ENCODE results near the gene PLEKHF1. TPM values are rescaled to one million over a fixed set of nuclear protein-coding genes. Genes with fewer than 3 reads are reported as not detected.

Gene PLEKHF1
- total RNA-seq, 1 experiment from 2014 or later, result 5.5 TPM

GRCh38 chr19:29644210-29644609 is 21.1 kb upstream of the PLEKHF1 start:
- H2AFZ ChIP-seq (ENCODE audit: low read depth, low read length, poor library complexity, severe bottlenecking), result no peak overlapping the region
- no peak overlapping the region for H3K4me2 ChIP-seq (ENCODE audit: low read length)
- H3K9me3 ChIP-seq (ENCODE audit: control insufficient read depth in 1 of 2, insufficient read depth in 1 of 2, low read depth in 1 of 2, low read length in 2 of 2), result no peaks in the 10 kb centered on the region
- no peak overlapping the region for H3K27ac ChIP-seq (ENCODE audit: low read depth, low read length)
- DNase-seq (ENCODE audit: low read depth, low spot score) (no peak), ATAC-seq (no peak)
- BruUV-seq (replicated peaks), result no TSS peak
- H3K4me3 ChIP-seq (replicated peaks in 1 of 2; ENCODE audit: low read depth in 1 of 2, low read length in 2 of 2), result no peak overlapping the region
- intact Hi-C loops (cut with micrococcal nuclease), result no loop called here
- H3K79me2 ChIP-seq (ENCODE audit: insufficient read depth, low read length), result no peaks in the 10 kb centered on the region
- H3K4me1 ChIP-seq (ENCODE audit: control insufficient read depth in 1 of 2, insufficient read depth in 2 of 2, low read length in 2 of 2), result no peaks in the 10 kb centered on the region
- H3K27me3 ChIP-seq (ENCODE audit: insufficient read depth, low read length), result peaks cover 7% of the 10 kb centered on the region; the same call in 1 of the 2 replicates
- H3K9ac ChIP-seq (ENCODE audit: low read length), result no peak overlapping the region
- TF ChIP-seq EGR1 (IDR thresholded peaks at IDR 0.05; ENCODE audit: low read depth) (no peak), CTCF (IDR thresholded peaks at IDR 0.05 in 2 of 3, conservative IDR thresholded peaks at IDR 0.05 in 1 of 3; ENCODE audit: borderline replicate concordance in 1 of 3, insufficient read depth in 1 of 3, low read depth in 2 of 3, low read length in 2 of 3) (no peak), EZH2phosphoT487 (IDR thresholded peaks at IDR 0.05; ENCODE audit: borderline replicate concordance) (no peak), JUND (IDR thresholded peaks at IDR 0.05) (no peak), SIN3A (IDR thresholded peaks at IDR 0.05; ENCODE audit: low read depth) (no peak), ELF1 (IDR thresholded peaks at IDR 0.05; ENCODE audit: borderline replicate concordance, low read depth) (no peak), POLR2A (IDR thresholded peaks at IDR 0.05; ENCODE audit: borderline replicate concordance, extremely low read depth, insufficient read depth, insufficient read length) (no peak), EZH2 (IDR thresholded peaks at IDR 0.05) (no peak), ZFX (IDR thresholded peaks at IDR 0.05) (no peak), YY1 (IDR thresholded peaks at IDR 0.05; ENCODE audit: extremely low read depth, insufficient replicate concordance, low read depth, low read length) (no peak), CEBPB (IDR thresholded peaks at IDR 0.05; ENCODE audit: low read depth) (no peak), ZBTB33 (IDR thresholded peaks at IDR 0.05; ENCODE audit: extremely low read depth, insufficient replicate concordance, low read length) (no peak), FOSL1 (IDR thresholded peaks at IDR 0.05; ENCODE audit: low read depth) (no peak), SP1 (IDR thresholded peaks at IDR 0.05; ENCODE audit: low read depth) (no peak), CBX3 (IDR thresholded peaks at IDR 0.05; ENCODE audit: low read depth) (no peak), ATF3 (IDR thresholded peaks at IDR 0.05) (no peak), TCF7L2 (IDR thresholded peaks at IDR 0.05; ENCODE audit: borderline replicate concordance, extremely low read depth, insufficient read depth, insufficient read length) (no peak)
- TF ChIP-seq, protein P1, sequence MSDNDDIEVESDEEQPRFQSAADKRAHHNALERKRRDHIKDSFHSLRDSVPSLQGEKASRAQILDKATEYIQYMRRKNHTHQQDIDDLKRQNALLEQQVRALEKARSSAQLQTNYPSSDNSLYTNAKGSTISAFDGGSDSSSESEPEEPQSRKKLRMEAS (IDR thresholded peaks at IDR 0.05), result no peak
- H3K36me3 ChIP-seq (ENCODE audit: control insufficient read depth in 1 of 2, insufficient read depth in 2 of 2, low read length in 2 of 2), result no peaks in the 10 kb centered on the region
- RAD21 ChIA-PET (ENCODE audit: low non-redundant PET in 1 of 2, low total read pairs in 2 of 2, uncharacterized antibody in 2 of 2, unreplicated experiment in 2 of 2), result no interaction called here
- no peaks in the 10 kb centered on the region for H3K9me2 ChIP-seq (ENCODE audit: insufficient read depth)
- POLR2A ChIA-PET, result interaction anchor here (0.6 kb wide), 1 partner anchor 46 kb away, joined by 3 read pairs; no protein-coding TSS in a partner anchor
- CTCF ChIA-PET, result no interaction called here
- H4K20me1 ChIP-seq (ENCODE audit: insufficient read depth), result no peaks in the 10 kb centered on the region
